GM10266 (cell line): ENCODE measurements around the gene MYOM1.

Experiments used
- DNase-seq: peaks from one replicate; pipeline ENCODE4 v3.0.0; 2012; ENCODE audit errors: extremely low spot score
- CTCF ChIP-seq: IDR thresholded peaks from 2 replicates; pipeline ENCODE4 v1.5.1; 2012; ENCODE audit warnings: mild to moderate bottlenecking, low read depth; ENCODE audit not compliant: control insufficient read depth, insufficient read depth; ENCODE audit errors: missing control alignments

The MYOM1 gene

GRCh38 chr18:3192286-3192685 is 27.5 kb downstream of the MYOM1 start:
- no peak for DNase-seq
- no peak for TF ChIP-seq CTCF

GRCh38 chr18:3190610-3191009 is 29.2 kb downstream of the MYOM1 start:
- no peak for DNase-seq
- TF ChIP-seq CTCF: no peak

GRCh38 chr18:3189884-3190283 is 29.9 kb downstream of the MYOM1 start:
- DNase-seq: no peak
- no peak for TF ChIP-seq CTCF

- no peak for TF ChIP-seq CTCF
- no peak for DNase-seq
Observed at GRCh38 chr18:3186678-3187658, 32.8 kb downstream of the MYOM1 start.

GRCh38 chr18:3184275-3184963 is 35.3 kb downstream of the MYOM1 start:
- no peak for TF ChIP-seq CTCF
- no peak for DNase-seq

GRCh38 chr18:3183103-3183717 is 36.6 kb downstream of the MYOM1 start:
- no peak for TF ChIP-seq CTCF
- no peak for DNase-seq
